HUDEP-2 (cell line): Measurements from ENCODE around the gene PDHX.
A peak's percentile ranks its signal among the peaks of the same experiment; 100 is the strongest.
"Not testable (repeated sequence)": the region's sequence is repeated elsewhere in the genome, so short reads cannot be mapped to it uniquely, and the experiment has no call there.

ENCODE experiments used
- DNase-seq, 76 experiments: peaks; one replicate each; lab custom pipeline; 2025; ENCODE audit not compliant: unreplicated experiment in 76 of 76; lab: John Stamatoyannopoulos, UW

PDHX gene

GRCh38 chr11:35013514-35014233 lies 97.3 kb downstream of the PDHX start:
- no peak for DNase-seq

- DNase-seq: no peak
Observed at GRCh38 chr11:35014346-35014745, 97.9 kb downstream of the PDHX start.

DNA sequence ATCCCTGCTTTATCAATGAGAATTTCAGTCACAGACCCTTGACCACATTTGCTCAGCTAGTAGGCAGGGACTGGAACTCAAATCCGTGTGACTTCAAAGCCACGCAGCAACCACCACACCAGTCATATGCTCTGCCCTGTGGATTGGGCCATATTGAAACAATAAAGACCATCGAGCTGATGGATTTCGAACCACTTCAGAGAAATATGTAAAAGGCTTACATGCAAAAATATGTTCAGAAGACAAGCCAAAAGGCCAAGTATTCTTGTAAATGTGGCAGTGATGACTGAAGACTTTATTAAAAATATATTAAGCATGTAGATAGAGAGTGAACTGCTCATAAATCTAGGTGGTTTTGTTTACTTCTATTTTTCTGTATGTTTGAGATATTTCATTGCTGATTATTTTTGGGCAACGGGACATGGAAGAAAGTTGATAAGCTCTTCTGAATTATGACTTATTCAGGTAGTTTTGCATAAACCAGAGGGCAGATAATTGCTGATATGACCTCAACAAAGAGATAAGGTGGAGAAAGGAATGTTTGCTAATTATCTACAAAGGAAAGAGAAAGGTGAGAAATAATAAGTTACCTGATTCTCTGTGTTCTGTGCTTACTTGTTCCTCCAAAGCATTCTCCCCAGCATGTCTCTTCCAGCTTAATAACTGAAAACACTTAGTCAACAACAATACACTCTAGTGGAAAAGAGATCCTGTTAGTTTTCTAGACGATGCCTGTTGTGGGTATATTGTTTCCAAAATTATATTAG lies 99.4 kb downstream of the PDHX start:
- no peak for DNase-seq

- no peak for DNase-seq
Observed at GRCh38 chr11:35016916-35017315, 100.5 kb downstream of the PDHX start.

DNA sequence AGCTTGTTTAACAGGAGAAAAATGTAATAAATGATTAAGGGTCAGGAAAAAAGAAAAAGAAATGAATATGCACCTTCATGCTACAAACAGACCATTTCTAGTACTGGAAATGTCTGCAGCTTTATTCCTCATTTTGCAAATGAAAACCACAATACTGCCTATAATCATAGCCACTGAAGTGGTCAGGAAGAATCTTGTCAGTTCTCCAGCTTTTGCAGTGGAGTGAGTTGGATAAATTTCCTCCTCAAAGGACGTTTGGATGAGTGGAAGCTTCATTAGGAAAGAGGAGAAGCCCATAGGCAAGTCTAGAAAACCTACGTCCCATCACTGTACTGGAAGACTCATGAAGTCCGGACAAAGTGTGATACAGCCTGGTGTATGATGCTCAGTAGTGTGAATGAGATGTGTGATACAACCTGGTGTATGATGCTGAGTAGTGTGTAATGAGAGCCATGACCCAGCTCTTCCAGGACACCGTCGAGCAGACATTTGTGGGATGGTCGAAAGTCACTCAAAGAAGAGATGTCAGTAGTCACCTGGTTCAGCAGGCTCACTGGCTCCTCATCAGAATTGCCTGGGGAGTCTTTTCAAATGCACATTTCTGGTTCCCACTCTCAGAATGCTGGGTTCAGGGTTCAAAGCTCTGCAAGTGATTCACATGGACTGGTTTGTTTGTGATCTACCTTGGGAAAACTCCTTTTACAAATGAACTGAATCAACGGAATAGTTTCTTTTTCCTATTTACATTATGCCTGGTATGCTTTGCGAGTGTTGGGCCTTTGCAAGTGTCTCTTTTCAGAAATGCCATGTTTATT lies 101.3 kb downstream of the PDHX start:
- DNase-seq: no peak

- no peak for DNase-seq
Observed at GRCh38 chr11:35021589-35021988, 105.2 kb downstream of the PDHX start.

- DNase-seq: not testable (repeated sequence)
Observed at GRCh38 chr11:35023940-35024339, 107.5 kb downstream of the PDHX start.

GRCh38 chr11:35028007-35028406 lies 111.6 kb downstream of the PDHX start:
- DNase-seq: not testable (repeated sequence)

- peak in 4 of 76 experiments; percentile 7 to 16 (median 15) for DNase-seq
Observed at GRCh38 chr11:35029979-35030682, 113.7 kb downstream of the PDHX start.

GRCh38 chr11:35030716-35031213 lies 114.3 kb downstream of the PDHX start:
- DNase-seq: peak in 6 of 76 experiments; percentile 1 to 32 (median 22)

DNA sequence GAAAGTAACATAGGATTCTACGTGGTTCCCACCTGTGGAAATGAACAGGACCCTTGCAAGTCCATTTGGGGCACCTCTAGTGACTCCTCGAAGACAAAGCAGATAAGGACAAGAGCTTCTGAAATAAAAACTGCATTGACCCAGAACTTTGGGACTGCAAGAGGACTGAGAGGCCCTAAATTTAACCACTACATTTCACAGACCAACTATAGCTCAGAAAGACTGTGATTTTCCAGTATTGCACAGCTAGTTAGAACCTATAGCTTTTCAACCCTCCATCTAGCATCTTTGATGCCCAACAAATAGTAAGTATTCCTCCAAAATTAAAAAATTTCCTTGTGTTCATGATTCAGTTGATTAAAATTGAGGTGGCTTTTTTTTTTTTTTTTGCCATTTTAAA lies 114.9 kb downstream of the PDHX start:
- DNase-seq: no peak

DNA sequence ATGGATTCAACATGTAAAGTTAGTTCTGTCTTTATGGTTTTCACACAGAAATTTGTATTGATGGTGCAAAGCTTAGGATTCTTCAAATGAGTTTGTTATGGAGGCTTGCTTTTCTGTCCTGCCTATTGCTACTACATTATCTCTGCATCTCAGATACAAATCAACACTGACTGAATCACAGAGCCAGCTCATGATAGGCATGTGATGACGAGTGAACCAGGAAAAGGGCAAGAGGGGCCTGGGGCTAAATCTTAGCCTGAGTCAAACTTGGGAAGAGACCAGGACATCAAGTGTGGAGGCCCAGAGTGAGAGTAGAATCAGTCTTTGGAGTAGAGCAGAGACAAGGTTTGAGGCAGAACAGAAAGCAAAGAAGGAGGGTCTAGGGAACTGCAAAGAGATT lies 115.4 kb downstream of the PDHX start:
- no peak for DNase-seq

DNA sequence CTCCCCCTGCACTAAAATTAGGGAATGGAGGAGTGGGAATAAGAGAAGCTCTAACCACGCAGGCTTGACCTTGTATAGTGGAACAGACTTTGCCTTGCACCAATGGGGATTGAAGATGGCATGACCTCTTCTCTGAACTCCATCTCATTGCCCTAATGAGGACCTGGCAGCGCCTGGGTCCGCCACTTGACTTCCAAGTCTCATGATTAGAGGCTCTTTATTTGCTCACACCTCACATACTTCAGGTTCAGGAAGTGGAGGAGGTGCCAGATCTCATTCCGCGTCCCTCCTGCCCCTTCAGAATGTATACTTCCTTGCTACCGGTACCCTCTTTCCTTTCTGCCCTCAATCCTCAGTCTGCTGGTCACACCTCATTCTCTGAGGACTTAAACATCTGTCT lies 116.6 kb downstream of the PDHX start:
- DNase-seq: no peak

DNA sequence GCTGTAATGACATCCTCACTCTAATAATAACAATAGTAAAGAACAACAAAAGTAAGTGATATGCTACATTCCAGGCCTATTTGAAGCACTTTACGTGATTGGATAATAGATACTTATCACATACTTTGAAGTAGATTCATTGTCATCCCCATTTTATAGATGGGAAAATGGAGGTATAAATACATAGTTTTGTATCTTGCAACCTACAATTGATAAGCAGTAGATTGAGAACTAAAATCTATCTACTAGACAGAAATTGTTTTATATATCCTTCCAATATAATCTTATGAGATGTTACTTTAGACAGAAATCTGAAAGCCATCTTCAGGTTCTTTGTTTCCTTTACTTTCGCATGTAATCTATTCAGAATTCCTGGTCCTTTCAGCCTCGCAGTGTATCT lies 118.0 kb downstream of the PDHX start:
- no peak for DNase-seq

DNA sequence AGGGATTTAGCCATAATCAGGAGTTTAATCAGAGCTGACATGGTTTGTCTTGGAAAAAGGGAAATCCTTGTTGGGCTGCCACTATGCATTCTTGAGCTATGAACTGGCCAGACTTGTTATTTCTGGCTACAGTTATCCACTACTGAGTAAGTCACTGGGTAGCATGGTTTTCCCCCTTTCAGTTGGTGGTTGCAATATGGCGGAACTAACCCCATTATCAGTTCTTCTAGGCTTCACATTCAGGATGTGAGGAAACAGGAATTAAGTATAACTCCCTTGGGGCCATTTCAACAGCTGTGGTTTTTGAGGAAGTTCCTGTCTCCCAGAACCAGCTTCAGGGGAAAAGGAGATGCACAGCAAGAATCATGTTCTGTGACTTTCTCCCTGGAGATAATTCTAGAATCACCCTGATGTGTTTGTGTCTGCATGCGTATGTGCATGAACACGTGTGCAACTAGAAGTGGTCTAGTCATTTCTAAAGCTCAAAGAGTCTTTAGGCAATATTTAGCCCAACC lies 119.5 kb downstream of the PDHX start:
- no peak for DNase-seq

GRCh38 chr11:35036639-35037038 lies 120.2 kb downstream of the PDHX start:
- no peak for DNase-seq

GRCh38 chr11:35038211-35038928 lies 122.0 kb downstream of the PDHX start:
- DNase-seq: no peak

DNA sequence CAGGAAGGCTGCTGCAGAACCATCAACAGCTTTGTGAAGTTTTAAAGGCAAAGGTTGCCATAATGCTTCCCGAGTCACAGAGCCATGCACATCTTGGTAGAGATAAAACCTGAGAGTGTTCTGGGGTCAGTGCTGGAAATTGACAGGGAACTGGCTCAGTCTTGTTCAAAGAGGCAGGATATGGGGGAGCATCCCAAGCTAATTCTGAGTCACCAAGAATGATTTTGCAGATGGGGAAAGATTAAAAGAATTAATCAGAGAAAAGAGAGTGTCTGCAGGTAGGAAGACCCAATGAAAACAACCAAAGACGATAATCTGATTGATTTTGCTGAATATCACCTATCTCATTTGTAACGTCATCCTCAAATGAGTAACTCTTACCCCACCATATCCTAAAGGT lies 122.7 kb downstream of the PDHX start:
- DNase-seq: no peak

- DNase-seq: peak in 5 of 76 experiments; percentile 5 to 35 (median 20)
Observed at GRCh38 chr11:35040221-35040942, 124.0 kb downstream of the PDHX start.
